HepG2 (cell line): ENCODE results near the gene RRP12. TPM values are rescaled to one million over a fixed set of nuclear protein-coding genes. Genes with fewer than 3 reads are reported as not detected.

Experiments used
- AKAP8 ChIP-seq: sonication (generic); formaldehyde crosslinking; IDR thresholded peaks from 2 replicates; pipeline ENCODE4 v1.5.1; 2020; ENCODE audit warnings: mild to moderate bottlenecking, missing genetic modification reagents
- CHCHD3 ChIP-seq: sonication (generic); formaldehyde crosslinking; IDR thresholded peaks from 2 replicates; pipeline ENCODE4 v1.8.0; 2022; ENCODE audit warnings: mild to moderate bottlenecking, missing genetic modification reagents, moderate library complexity
- CTCF ChIP-seq: sonication (generic); formaldehyde crosslinking; IDR thresholded peaks from 2 replicates; pipeline ENCODE4 v1.5.0; 2020; ENCODE audit warnings: mild to moderate bottlenecking, missing genetic modification reagents, moderate library complexity
- DR1 ChIP-seq: sonication (generic); formaldehyde crosslinking; IDR thresholded peaks from 2 replicates; pipeline ENCODE4 v1.8.0; 2021; ENCODE audit warnings: mild to moderate bottlenecking, missing genetic modification reagents, inconsistent platforms
- IRF1 ChIP-seq: sonication (generic); formaldehyde crosslinking; IDR thresholded peaks from 2 replicates; pipeline ENCODE4 v1.4.0; 2020; ENCODE audit warnings: low read depth, mild to moderate bottlenecking, missing genetic modification reagents
- KLF11 ChIP-seq: IDR thresholded peaks from 2 replicates; pipeline ENCODE4 v1.6.1; 2016; ENCODE audit warnings: missing compliant biosample characterization
- NRL ChIP-seq: sonication (generic); formaldehyde crosslinking; IDR thresholded peaks from 2 replicates; pipeline ENCODE4 v1.5.0; 2020; ENCODE audit warnings: missing genetic modification reagents, mild to moderate bottlenecking, moderate library complexity, borderline replicate concordance
- RCOR2 ChIP-seq: IDR thresholded peaks from 2 replicates; pipeline ENCODE4 v1.6.1; 2016; ENCODE audit warnings: missing biosample characterization, missing genetic modification reagents
- SP1 ChIP-seq, 2 experiments: fragments of 450-650 bp in 1 of 2; sonication (generic) in 1 of 2; formaldehyde crosslinking in 1 of 2; IDR thresholded peaks; 2 replicates each; pipeline versions ENCODE4 v1.4.0 to v1.6.1; 2016 to 2020; ENCODE audit warnings: missing genetic modification reagents in 1 of 2
- STAT6 ChIP-seq: sonication (generic); formaldehyde crosslinking; IDR thresholded peaks from 2 replicates; pipeline ENCODE4 v1.4.0; 2020; ENCODE audit warnings: missing genetic modification reagents, mild to moderate bottlenecking, borderline replicate concordance
- TMF1 ChIP-seq: sonication (generic); formaldehyde crosslinking; IDR thresholded peaks from 2 replicates; pipeline ENCODE4 v1.8.1; 2022; ENCODE audit warnings: low read depth, missing genetic modification reagents
- ZBTB3 ChIP-seq: sonication (generic); formaldehyde crosslinking; IDR thresholded peaks from 2 replicates; pipeline ENCODE4 v1.4.0; 2020; ENCODE audit warnings: low read depth, mild to moderate bottlenecking, moderate library complexity, missing genetic modification reagents, borderline replicate concordance
- ZFP36L1 ChIP-seq: sonication (generic); formaldehyde crosslinking; IDR thresholded peaks from 2 replicates; pipeline ENCODE4 v1.8.0; 2022; ENCODE audit warnings: mild to moderate bottlenecking, missing genetic modification reagents, moderate library complexity
- ZNF275 ChIP-seq: sonication (generic); formaldehyde crosslinking; IDR thresholded peaks from 2 replicates; pipeline ENCODE4 v1.8.0; 2022; ENCODE audit warnings: missing genetic modification reagents, mild to moderate bottlenecking, inconsistent platforms, borderline replicate concordance
- ZNF329 ChIP-seq: sonication (generic); formaldehyde crosslinking; IDR thresholded peaks from 2 replicates; pipeline ENCODE4 v1.9.0; 2021; ENCODE audit warnings: low read depth, mild to moderate bottlenecking, missing genetic modification reagents
- ZNF337 ChIP-seq: sonication (generic); formaldehyde crosslinking; IDR thresholded peaks from 2 replicates; pipeline ENCODE4 v1.5.1; 2020; ENCODE audit warnings: missing genetic modification reagents, low read depth, mild to moderate bottlenecking, borderline replicate concordance
- ZNF510 ChIP-seq: sonication (generic); formaldehyde crosslinking; IDR thresholded peaks from 2 replicates; pipeline ENCODE4 v1.4.0; 2020; ENCODE audit warnings: low read depth, mild to moderate bottlenecking, missing genetic modification reagents
- ZNF740 ChIP-seq: sonication (generic); formaldehyde crosslinking; IDR thresholded peaks from 2 replicates; pipeline ENCODE4 v1.4.0; 2020; ENCODE audit warnings: missing genetic modification reagents
- ZNF749 ChIP-seq: sonication (generic); formaldehyde crosslinking; IDR thresholded peaks from 2 replicates; pipeline ENCODE4 v1.8.0; 2022; ENCODE audit warnings: mild to moderate bottlenecking, missing genetic modification reagents, moderate library complexity, borderline replicate concordance
- ZNF768 ChIP-seq: sonication (generic); formaldehyde crosslinking; IDR thresholded peaks from 2 replicates; pipeline ENCODE4 v1.4.0; 2020; ENCODE audit warnings: missing genetic modification reagents
- ZNF792 ChIP-seq: IDR thresholded peaks from 2 replicates; pipeline ENCODE4 v1.6.1; 2016
- ZSCAN29 ChIP-seq: sonication (generic); formaldehyde crosslinking; conservative IDR thresholded peaks from 2 replicates; pipeline ENCODE4 v1.4.0; 2020; ENCODE audit warnings: mild to moderate bottlenecking, missing genetic modification reagents
- polyA plus RNA-seq, 8 experiments: library from polyadenylated mRNA; depleted of rRNA in 3 of 8; stranded (reverse) in 7 of 8; unstranded in 1 of 8; fragments of >200 nt; fragmentation: Illumina TruSeq in 4 of 8; extraction: Trizol in 4 of 8; gene quantifications; 2 replicates each; pipeline versions ENCODE4 v1.2.1 to v1.2.3, GENCODE V29; 2011 to 2016; ENCODE audit warnings: low read depth in 4 of 8, missing spikeins in 1 of 8, mixed read lengths in 1 of 8; ENCODE audit not compliant: insufficient read depth in 1 of 8
- total RNA-seq, 5 experiments: library from RNA; depleted of rRNA; stranded (reverse); fragments of >200 nt; fragmentation: Illumina TruSeq; extraction: Trizol; gene quantifications; 2 replicates each; pipeline ENCODE4 v1.2.3, GENCODE V29; 2016; ENCODE audit warnings: low read depth in 1 of 5

Gene RRP12
- total and polyA plus RNA-seq, 2 of the 13 experiments (the other 11 are each of a cell fraction or from before 2014, with no cell fraction given): 13.2 to 39.4 TPM

GRCh38 chr10:97334370-97335175 lies 66.6 kb downstream of the RRP12 start, which contains the start of gene FRAT2 (continued):
- peak; percentile 86; the same call in 1 of the 2 replicates for TF ChIP-seq ZNF275
- TF ChIP-seq RCOR2 (CRISPR knock-in tag): no peak
- 0 out of 2 replicates have a peak, but pooled peaks have one; percentile 33 for TF ChIP-seq NRL (CRISPR knock-in tag)
- peak; percentile 57; the same call in 1 of the 2 replicates for TF ChIP-seq ZNF768 (CRISPR knock-in tag)
- peak; percentile 45; the same call in 1 of the 2 replicates for TF ChIP-seq DR1 (CRISPR knock-in tag)
- no peak for TF ChIP-seq ZNF337 (CRISPR knock-in tag)
- TF ChIP-seq KLF11: peak; percentile 74; the same call in 1 of the 2 replicates
- no peak for TF ChIP-seq ZNF749 (CRISPR knock-in tag)
- TF ChIP-seq CHCHD3 (CRISPR knock-in tag): 0 out of 2 replicates have a peak, but pooled peaks have one; percentile 20
- TF ChIP-seq ZNF740 (CRISPR knock-in tag): no peak
- peak; percentile 61; the same call in 1 of the 2 replicates for TF ChIP-seq ZNF792 (CRISPR knock-in tag)
- no peak for TF ChIP-seq STAT6 (CRISPR knock-in tag)
- TF ChIP-seq IRF1 (CRISPR knock-in tag): peak; percentile 81
- peak; percentile 65; the same call in 1 of the 2 replicates for TF ChIP-seq ZSCAN29
- TF ChIP-seq ZBTB3 (CRISPR knock-in tag): no peak
- peak; percentile 85 for TF ChIP-seq AKAP8
- TF ChIP-seq SP1 (IDR thresholded peaks at IDR 0.05): no peak
- peak; percentile 34; the same call in 1 of the 2 replicates for TF ChIP-seq SP1 (CRISPR knock-in tag; IDR thresholded peaks at IDR 0.05)
- TF ChIP-seq ZNF510 (CRISPR knock-in tag): peak; percentile 56; the same call in 1 of the 2 replicates
- TF ChIP-seq ZFP36L1 (CRISPR knock-in tag): peak; percentile 24; the same call in 1 of the 2 replicates
- peak; percentile 37; the same call in 1 of the 2 replicates for TF ChIP-seq ZNF329
- TF ChIP-seq TMF1 (CRISPR knock-in tag): peak; percentile 43; the same call in 1 of the 2 replicates
- TF ChIP-seq CTCF (CRISPR knock-in tag): no peak
